NCI-H2107 treated with DMSO at 0.1 percent for 48 hours (cell line): ENCODE measurements around the gene ATP13A3.

Experiments used
- DNase-seq: peaks from one replicate; lab custom pipeline; 2025; ENCODE audit not compliant: unreplicated experiment; lab: John Stamatoyannopoulos, UW

Gene ATP13A3

GRCh38 chr3:194375473-194376240, 111.1 kb downstream of the ATP13A3 start:
- DNase-seq, result peak; percentile 89

- no peak for DNase-seq
These were observed 111.9 kb downstream of the ATP13A3 start for GRCh38 chr3:194374935-194375334.

- no peak for DNase-seq
These were observed 112.9 kb downstream of the ATP13A3 start for GRCh38 chr3:194373899-194374298.

DNA sequence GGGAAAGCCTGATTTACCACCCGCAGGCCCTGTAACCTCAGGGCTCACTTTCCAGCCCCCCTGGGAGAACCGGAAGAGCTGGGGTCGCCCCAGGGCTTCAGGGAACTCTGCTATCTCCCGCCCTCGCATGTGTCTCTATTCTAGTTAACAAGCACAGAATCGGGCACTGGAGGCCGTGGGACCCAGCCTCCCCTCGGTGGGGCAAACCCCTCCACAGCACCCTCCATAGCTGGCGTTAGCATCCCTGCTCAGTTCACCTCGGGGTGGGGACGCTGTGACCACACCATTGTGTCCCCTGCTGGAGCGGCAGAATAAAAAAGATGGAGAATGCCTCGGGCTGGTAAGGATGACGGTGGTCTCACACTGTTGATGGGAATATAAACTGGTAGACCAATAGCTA, 113.8 kb downstream of the ATP13A3 start:
- no peak for DNase-seq

- no peak for DNase-seq
These were observed 116.0 kb downstream of the ATP13A3 start for GRCh38 chr3:194370753-194371152.

DNA sequence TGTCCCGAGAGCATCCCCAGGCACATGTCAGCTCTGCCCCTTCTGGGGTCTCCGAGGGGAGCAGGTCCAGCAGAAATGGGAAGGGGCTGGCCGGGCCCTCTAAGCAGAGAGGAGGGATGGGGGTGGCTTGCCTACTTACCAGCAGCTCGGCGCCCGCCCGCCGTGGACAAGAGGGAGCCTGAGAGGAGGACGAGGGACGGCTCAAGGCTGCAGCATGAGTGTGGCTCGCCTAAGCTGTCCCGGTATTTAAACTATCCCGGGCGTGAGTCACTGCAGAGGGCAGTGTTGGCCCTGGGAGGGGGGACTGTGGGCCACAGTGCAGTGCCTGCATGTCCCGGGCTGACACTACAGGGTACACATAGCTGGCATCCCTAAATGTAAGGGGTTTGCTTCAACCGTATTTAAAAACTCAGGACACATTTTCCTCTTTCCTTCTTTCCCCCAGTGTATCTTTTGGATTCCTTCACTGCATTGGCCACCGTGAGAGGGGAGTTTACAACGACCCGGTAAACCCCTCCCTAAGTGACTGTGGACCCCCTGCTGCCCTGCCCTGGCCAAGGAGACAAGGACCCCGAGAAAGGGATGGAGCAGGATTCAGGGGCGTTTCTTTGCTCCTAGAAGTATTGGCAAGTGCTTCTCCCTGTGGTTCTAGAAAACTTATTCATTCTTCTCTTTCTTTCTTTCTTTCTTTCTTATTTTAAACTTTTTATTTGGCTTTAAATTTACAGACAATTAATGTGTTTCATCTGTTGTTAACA, 117.1 kb downstream of the ATP13A3 start, which contains the start of gene LRRC15:
Gene LRRC15 (minus strand): TSS at position 222 of the 758 bp plus-strand sequence. CDS start 8,700 bp downstream, outside the sequence.
- no peak for DNase-seq

DNA sequence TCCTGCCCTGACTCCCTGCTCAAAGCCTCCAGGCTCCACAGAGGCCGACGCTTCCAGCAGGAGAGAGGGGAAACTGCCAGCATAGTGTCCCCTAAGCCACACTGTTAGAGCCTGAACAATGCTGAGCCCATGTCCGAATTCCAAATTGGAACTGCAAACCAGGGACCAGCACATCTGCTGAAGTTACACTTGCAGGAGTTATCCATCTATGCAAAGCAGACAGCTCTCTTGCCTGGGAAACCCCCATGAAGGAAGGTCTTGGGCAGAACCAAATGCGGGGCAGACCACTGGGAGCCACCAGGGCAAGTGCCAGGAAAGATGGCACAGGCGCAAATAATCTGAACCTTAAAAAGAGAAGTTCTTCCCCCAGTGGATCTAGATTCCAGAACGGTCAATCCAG, 117.9 kb downstream of the ATP13A3 start:
- DNase-seq, result no peak

GRCh38 chr3:194367992-194368841, 118.6 kb downstream of the ATP13A3 start:
- no peak for DNase-seq

DNA sequence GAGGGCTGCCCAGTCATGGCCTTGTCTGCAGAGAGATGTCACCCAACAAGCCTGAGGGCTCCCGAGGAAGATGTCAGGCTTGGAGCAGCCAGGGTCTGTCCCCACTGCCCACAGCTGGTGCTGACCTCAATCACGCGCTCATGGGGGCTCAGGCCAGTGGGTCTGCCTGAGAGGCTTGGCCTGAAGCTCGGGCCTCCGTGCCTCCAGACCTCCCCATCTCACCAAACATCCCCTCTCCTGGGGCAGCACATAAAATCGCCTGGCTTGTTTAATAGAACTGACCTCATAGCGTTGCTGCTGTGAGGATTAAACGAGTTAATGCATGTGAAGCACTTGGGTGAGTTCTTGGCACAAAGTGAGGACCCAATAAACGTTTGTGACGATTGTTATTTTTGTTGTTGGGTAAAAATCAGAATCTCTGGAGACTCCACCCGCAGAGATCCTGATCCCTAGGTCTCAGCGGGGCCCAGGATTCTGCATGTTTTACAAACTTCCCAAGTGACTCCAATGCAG, 120.8 kb downstream of the ATP13A3 start:
- DNase-seq, result no peak

DNA sequence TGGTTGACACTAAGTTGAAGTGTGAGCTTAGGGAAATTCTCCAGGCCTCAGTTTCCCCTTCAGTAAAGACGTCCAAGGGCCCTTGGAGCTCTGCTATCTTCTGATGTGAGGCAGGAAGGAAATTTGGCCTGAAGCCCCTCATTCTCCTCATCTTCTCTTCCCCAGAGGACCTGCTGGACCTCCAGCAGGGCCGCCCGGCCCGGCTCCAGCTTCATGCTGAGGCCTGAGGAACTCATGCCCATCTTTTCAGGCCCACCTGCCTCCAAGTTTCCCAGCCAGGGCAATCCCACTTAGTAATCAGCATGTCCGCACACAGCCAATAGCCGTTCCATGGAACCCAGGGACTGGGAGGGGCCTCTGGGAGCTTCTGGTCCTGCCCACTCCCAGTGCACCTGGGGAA, 121.3 kb downstream of the ATP13A3 start:
- no peak for DNase-seq

DNA sequence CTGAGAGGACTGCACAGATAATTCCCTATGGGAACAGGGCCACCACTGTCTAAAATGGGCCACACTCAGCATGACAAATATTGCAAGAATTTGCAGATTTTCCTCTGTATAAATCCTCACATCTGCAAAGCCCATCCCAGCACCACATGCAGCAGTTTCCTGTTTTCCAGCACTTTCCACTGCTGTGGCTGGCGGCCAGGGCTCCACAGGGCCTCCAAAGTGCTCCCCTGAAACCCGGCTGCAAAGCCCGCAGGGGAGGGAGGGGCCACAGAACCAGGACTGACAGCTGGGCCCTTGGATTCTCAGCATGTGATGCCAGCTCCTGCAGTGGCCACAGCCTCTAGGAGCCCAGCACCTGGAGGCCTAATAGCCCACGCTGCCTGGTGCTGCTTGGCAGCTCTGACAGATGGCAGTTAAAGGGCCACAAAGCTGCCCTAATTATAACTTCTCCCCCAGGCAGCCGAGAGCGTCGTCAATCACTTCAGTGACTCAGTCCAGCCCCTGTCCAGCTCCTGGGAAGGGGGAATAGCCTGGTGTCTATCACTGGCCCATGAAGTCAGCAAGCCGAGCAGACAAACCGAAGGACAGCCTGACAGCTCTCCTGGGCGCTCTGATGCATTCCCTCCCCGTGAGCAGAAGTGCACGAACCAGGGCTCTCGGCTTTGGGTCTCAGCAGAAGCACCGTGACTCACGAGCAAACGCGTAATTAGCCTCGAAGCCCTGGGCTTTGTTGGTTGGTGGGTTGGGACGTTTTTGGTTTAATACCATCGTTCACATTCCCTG, 122.0 kb downstream of the ATP13A3 start:
- DNase-seq, result peak; percentile 81

DNA sequence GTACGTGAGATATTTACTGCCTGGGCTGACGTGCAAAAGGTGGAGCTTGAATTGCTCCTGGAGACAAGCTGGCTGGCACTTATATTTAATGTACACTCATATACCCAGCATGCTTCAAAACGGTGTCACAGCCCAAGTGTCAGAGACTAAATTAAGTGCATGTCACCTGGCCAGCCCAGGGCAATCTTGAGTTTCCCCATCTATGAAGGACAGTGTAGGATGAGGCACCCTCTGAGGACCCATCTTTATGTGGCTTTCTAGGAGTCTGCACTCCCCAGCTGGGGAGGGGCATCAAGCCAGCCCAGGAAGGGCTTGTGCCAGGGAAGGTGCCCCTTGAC, 122.5 kb downstream of the ATP13A3 start:
- no peak for DNase-seq

DNA sequence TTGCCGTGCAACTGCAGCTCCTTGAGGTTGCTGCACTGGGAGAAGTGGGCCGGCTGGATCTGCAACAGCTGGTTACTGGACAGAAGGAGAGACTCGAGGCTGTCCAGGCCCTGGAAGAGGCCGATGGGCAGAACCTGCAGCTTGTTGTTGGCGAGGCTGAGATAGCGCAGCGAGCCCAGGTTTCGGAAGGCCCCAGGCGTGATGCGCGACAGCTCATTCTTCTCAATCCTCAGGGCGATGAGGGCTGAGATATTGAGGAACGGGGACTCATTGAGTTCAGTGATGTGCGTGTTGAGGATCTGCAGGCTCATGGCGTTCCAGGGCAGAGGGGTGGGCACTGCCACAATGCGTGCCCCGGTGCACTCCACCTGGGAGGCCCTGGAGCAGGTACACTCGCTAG, 126.2 kb downstream of the ATP13A3 start:
- no peak for DNase-seq

GRCh38 chr3:194357681-194358080, 129.1 kb downstream of the ATP13A3 start:
- DNase-seq, result no peak

GRCh38 chr3:194355379-194355778, 131.4 kb downstream of the ATP13A3 start:
- no peak for DNase-seq

DNA sequence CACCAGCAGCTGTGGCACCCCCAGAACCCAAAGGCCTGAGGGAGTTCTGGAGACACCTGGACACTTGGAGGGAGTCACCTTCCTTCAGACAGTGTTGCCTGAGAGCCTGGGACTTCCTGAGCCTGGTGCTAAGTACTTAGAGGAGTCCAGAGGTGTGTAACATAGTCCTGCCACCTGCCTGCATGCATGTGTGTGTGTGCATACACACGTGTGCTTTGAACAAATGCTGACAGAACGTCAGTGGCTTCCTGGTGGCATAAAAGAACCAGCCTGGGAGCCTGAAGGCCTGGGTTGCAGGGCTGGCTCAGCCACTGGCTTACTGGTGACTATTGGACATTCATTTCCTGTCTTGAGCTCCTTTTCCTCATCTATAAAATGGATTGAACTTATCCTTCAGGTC, 132.5 kb downstream of the ATP13A3 start:
- no peak for DNase-seq
